PC-3 (cell line): Measurements from ENCODE around the gene SNX21.

Experiments
- EZH2 ChIP-seq: fragments of 300-600 bp; sonication (generic); IDR thresholded peaks from one replicate; pipeline ENCODE4 v1.6.1; 2017; ENCODE audit warnings: antibody characterized with exemption, mild to moderate bottlenecking, low read length; ENCODE audit not compliant: unreplicated experiment
- EZH2phosphoT487 ChIP-seq: fragments of 300-600 bp; sonication (generic); IDR thresholded peaks from 2 replicates; pipeline ENCODE4 v1.6.1; 2018; ENCODE audit warnings: mild to moderate bottlenecking, antibody characterized with exemption, low read length, borderline replicate concordance
- TF ChIP-seq, protein P1 (sequence below): fragments of 300-600 bp; sonication (generic); conservative IDR thresholded peaks from 2 replicates; pipeline ENCODE4 v1.5.1; 2017; ENCODE audit warnings: antibody characterized with exemption, low read depth, mild to moderate bottlenecking, low read length

DNA sequence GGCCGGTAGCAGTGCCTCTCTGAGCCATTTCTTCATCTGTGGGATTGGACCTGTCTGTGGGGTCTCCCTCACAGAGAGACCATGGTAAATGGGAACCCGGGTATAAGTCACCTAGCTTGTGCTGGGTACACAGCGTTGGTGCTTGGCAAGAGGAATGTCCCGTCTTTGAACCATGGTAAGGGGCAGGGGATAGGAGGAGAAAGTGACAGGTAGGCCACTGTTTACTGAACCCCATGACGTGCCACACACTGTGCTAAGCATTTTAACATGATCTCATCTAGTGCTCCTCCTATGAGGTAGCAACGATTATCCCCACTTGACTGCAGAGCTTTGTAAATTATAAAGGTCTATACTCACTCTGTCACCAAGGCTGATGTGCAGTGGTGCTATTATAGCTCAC lies 5.9 kb upstream of the SNX21 start:
- TF ChIP-seq, protein P1, sequence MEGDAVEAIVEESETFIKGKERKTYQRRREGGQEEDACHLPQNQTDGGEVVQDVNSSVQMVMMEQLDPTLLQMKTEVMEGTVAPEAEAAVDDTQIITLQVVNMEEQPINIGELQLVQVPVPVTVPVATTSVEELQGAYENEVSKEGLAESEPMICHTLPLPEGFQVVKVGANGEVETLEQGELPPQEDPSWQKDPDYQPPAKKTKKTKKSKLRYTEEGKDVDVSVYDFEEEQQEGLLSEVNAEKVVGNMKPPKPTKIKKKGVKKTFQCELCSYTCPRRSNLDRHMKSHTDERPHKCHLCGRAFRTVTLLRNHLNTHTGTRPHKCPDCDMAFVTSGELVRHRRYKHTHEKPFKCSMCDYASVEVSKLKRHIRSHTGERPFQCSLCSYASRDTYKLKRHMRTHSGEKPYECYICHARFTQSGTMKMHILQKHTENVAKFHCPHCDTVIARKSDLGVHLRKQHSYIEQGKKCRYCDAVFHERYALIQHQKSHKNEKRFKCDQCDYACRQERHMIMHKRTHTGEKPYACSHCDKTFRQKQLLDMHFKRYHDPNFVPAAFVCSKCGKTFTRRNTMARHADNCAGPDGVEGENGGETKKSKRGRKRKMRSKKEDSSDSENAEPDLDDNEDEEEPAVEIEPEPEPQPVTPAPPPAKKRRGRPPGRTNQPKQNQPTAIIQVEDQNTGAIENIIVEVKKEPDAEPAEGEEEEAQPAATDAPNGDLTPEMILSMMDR, result no peak
- TF ChIP-seq EZH2phosphoT487 (no peak), EZH2 (no peak)
